ENCODE data around the gene PRKCA.

Gene PRKCA

GRCh38 chr17:66414561-66415175, 112.3 kb downstream of the PRKCA start:
- no peak for DNase-seq (ENCODE audit: low read depth in 2 of 2)

- DNase-seq (ENCODE audit: low read depth in 2 of 2) = no peak
Observed at GRCh38 chr17:66415366-66416206, 113.2 kb downstream of the PRKCA start.

GRCh38 chr17:66416207-66416940, 114.0 kb downstream of the PRKCA start:
- no peak for DNase-seq (ENCODE audit: low read depth in 2 of 2)

GRCh38 chr17:66417300-66417719, 114.9 kb downstream of the PRKCA start:
- no peak for DNase-seq (ENCODE audit: low read depth in 2 of 2)

DNA sequence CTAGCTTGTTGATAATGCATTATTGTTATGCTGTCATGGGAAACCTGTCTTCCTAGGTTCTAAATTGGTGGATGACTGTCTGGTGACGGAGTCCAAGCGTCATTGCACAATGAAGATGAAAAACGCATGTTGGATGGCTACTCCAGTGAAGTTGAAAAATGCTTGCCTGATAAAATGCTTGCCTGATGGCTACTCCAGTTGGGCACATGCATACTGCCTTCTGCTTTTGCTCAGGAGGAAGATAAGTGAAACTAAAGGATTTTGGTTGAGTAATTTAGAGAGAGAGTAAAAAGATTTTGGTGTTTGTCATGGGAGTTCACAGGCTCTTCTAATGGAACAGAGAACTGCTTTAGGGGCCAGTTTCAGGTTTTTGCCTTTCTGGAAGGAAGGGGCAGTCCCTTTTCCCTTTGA, 118.6 kb downstream of the PRKCA start:
- DNase-seq (ENCODE audit: low read depth in 2 of 2) = no peak

- DNase-seq (ENCODE audit: low read depth in 2 of 2) = no peak
Observed at GRCh38 chr17:66422186-66422585, 119.8 kb downstream of the PRKCA start.

GRCh38 chr17:66423056-66423955, 120.9 kb downstream of the PRKCA start:
- DNase-seq (ENCODE audit: low read depth in 2 of 2) = no peak

DNA sequence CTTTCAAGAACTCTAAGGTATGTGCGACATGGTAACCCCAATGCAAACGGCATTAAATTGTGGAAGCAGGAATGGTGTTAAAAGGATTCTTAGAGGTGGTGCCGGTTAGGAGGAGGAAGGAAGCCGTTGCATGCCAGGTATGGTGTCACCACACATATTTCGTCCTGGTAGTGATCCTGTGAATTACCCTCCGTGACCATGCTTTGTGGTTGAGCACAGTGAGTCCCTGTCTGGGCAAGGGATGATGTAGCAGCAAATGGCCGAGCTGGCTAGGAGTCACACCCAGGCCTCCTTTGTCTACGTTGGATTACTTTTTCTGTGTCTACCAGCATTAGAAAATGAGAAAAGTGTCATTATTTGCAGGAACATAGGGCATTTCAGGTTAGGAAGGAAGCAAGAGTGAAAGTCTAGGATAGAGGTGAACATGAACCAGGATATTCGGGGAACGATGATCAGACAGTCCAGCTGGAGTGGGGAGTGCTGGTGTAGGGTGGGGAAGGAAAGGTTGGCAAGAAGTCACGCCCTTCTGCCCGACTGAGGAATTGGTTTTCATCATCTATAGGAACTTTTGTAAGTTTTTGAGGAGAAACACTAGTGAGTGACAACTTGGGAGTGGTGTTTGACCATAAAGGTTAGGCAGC, 123.5 kb downstream of the PRKCA start:
- DNase-seq (ENCODE audit: low read depth in 2 of 2) = no peak

- DNase-seq (ENCODE audit: low read depth in 2 of 2) = peak in 1 of 2 donors; percentile 13
Observed at GRCh38 chr17:66426397-66427033, 124.1 kb downstream of the PRKCA start.

DNA sequence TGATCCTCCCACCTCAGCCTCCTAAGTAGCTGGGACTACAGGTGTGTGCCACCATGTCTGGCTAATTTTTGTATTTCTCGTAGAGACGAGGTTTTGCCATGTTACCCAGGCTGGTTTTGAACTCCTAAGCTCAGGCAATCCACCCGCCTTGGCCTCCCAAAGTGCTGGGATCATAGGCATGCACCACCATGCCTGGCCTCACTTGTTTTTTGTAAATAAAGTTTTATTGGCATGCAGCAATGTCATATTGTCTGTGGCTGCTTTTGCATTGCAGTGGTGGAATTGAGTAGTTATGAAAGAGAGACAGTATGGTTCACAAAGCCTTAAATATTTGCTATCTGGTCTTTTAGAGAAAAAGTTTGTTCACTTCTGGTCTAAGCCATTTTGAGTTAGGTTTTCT, 124.7 kb downstream of the PRKCA start:
- no peak for DNase-seq (ENCODE audit: low read depth in 2 of 2)

DNA sequence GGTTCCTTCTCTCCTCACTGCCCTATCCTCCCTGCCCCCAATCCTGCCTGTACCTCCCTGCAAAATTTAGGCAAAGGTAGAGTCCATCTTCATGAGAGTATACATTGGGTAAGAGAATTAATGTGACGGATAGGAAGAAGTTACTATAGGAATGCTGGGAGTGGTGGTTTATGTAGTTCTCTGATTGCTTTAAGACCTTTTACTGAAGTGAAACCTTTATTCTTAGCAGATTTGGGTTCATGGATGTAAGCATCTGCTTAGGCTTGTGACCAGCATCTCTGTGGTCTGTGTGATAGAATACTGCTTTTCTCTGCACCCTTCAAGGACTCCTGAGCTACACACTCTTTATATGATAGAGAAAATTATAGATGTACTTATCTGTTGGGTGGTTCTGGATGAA, 127.3 kb downstream of the PRKCA start:
- DNase-seq (ENCODE audit: low read depth in 2 of 2) = no peak

- no peak for DNase-seq (ENCODE audit: low read depth in 2 of 2)
Observed at GRCh38 chr17:66430846-66431795, 128.7 kb downstream of the PRKCA start.

- DNase-seq (ENCODE audit: low read depth in 2 of 2) = no peak
Observed at GRCh38 chr17:66431910-66432309, 129.5 kb downstream of the PRKCA start.

GRCh38 chr17:66432411-66432957, 130.1 kb downstream of the PRKCA start:
- DNase-seq (ENCODE audit: low read depth in 2 of 2) = no peak

- DNase-seq (ENCODE audit: low read depth in 2 of 2) = no peak
Observed at GRCh38 chr17:66432996-66433551, 130.7 kb downstream of the PRKCA start.

DNA sequence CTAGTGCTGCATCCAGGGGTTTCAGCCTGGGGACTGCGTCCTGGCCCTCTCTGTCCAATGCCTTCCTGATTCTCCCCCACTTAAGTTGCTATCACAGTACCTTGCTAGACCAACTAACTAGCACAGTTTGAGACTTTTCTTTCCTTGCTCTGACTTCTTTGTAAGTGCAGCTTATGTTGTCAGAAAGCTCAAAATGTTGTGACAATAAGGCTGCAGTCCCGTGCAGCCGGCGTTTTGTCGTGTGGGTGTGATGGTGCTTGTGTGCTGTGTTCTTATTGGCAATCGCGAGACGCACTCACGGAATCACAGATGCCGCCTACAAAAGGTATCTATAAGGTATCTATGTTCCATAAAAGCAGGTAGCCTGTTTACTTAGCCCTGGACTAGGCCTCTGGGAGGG, 132.8 kb downstream of the PRKCA start:
- no peak for DNase-seq (ENCODE audit: low read depth in 2 of 2)

DNA sequence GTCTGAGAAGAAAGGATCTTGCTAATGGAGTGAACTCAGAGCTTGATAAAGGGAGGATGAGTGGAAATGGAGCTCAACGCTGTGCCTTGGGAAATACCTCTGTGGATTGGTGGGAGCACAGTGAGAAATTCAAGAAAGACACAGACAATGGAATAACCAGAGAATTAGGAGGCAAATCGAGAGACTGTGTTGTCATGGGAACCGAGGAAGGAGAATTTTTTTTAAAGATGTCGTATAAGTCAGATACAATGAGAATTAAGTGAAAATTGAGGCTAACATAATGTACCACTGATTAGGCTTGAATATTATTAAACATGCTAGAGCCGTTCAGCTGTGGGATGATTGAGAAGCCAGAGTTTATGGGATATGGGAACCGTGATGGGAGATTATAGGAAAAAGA, 134.2 kb downstream of the PRKCA start:
- DNase-seq (ENCODE audit: low read depth in 2 of 2) = no peak

GRCh38 chr17:66437476-66438026, 135.1 kb downstream of the PRKCA start:
- DNase-seq (ENCODE audit: low read depth in 2 of 2) = no peak

DNA sequence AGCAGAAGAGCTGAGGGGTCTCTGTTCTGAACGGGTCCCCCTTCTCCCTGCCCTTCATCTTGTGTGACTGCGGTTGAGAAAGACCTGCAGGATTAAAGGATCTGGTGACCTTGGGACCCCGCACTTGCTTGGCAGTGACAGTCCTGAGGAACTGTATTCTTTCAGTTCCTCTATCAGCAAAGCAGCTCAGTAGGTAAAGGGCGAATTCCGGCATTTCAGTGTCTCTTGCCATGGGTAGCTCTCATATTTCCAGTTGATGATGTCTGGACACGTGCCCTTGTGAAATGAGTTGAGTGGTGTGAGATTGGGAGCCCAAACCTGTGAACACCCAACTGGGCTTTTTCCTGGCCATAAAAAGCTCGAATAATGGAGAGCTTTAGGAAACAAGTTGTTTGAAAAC, 135.7 kb downstream of the PRKCA start:
- no peak for DNase-seq (ENCODE audit: low read depth in 2 of 2)

All from activated CD8-positive, alpha-beta memory T cell treated with anti-CD3 and anti-CD28 coated beads for 4 hours (primary cell).